HG02588 (cell line): ENCODE measurements around the gene ZNF865.

Experiments used
- ATAC-seq: cut with Tn5 transposase; IDR thresholded peaks from one replicate; pipeline ENCODE4 v1.9.1; 2021; ENCODE audit warnings: mild to moderate bottlenecking, moderate library complexity; ENCODE audit not compliant: unreplicated experiment

Gene ZNF865

DNA sequence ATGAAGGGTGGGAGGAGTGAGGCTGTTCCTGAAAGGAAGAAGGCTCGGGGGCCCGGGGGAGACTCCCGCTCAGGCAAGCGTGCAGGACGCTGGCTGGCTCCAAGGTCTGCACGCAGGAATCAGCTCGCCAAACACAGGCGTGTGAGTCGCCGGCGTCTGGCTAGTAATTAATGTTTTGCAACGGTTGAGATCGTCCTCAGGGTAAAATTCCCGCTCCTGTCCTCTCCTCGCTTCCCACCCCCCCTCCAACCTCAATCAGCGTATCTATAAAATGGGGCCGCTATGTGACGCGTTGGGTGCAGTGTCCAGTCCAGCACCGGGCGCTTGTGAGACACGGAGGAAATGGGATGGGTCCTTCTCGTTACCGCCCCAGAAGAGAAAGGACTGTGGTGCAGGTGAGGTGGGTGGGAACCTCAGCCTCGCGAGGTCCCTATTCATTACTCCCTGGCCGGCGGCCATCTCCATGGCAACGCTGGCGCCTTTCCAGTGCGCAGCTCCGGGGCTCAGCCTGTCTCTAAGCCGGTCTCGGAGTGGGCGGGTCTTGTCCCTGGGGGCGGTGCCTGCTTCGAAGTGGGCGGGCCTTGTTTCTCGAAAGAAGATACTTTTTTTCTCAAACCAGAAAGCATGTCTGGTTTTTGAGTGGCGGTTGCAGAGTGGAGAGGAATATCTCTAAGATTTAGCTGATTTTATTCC is 18.3 kb upstream of the ZNF865 start:
- peak; percentile 82 for ATAC-seq

- no peak for ATAC-seq
Measured at GRCh38 chr19:55588738-55589137, 16.7 kb upstream of the ZNF865 start.

GRCh38 chr19:55590109-55590508 is 15.3 kb upstream of the ZNF865 start:
- no peak for ATAC-seq

DNA sequence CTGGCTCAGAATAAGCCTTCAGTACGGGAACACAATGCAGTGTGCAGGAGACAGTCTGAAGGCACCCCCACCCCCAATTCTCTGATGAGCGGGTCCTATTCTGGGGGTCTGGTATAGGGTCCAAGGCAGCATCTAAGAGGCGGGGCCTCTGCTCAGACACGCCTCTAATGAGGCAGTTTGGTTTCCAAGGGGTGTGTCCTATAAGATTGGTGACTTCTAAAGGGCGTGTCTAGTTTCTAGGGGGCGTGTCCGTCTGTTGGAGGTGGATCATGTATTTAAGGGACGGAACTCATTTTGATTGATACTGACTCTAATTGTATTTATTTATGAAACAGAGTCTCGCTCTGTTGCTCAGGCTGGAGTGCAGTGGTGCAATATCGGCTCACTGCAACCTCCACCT is 14.8 kb upstream of the ZNF865 start:
- ATAC-seq, result no peak

GRCh38 chr19:55591555-55591954 is 13.9 kb upstream of the ZNF865 start:
- no peak for ATAC-seq

GRCh38 chr19:55592391-55593090 is 12.9 kb upstream of the ZNF865 start:
- no peak for ATAC-seq

- no peak for ATAC-seq
Measured at GRCh38 chr19:55593096-55593772, 12.2 kb upstream of the ZNF865 start.

DNA sequence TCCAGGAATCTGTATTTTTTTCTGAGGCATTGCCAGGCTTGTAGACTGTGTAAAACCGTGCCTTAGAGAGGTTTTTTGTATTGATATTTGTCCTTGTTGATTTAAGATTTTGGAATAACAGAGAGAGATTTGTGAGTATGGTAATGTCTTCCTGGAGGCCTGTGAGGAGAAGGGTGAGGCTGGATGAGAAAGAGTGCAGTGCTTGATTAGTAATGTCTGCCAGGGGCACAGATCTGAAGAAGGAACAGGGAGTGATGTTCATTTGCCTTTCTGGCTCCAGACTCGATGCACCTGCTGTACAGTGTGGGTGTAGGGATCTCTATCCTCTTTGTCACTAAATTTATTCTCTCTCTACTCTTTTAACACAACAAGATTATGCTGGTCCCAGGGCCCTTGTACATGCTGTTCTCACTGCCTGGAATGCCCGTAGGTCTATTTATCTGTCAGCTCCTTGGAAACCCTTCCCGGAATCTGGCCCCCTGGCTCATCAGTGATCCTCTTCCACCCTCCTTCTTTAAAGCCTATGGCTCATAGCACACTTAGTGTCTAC is 10.4 kb upstream of the ZNF865 start:
- ATAC-seq, result no peak

- no peak for ATAC-seq
Measured at GRCh38 chr19:55596304-55596703, 9.1 kb upstream of the ZNF865 start.

GRCh38 chr19:55597501-55597921 is 7.9 kb upstream of the ZNF865 start:
- no peak for ATAC-seq

GRCh38 chr19:55598034-55598433 is 7.4 kb upstream of the ZNF865 start:
- no peak for ATAC-seq

GRCh38 chr19:55598719-55599467 is 6.6 kb upstream of the ZNF865 start:
- peak; percentile 37 for ATAC-seq

DNA sequence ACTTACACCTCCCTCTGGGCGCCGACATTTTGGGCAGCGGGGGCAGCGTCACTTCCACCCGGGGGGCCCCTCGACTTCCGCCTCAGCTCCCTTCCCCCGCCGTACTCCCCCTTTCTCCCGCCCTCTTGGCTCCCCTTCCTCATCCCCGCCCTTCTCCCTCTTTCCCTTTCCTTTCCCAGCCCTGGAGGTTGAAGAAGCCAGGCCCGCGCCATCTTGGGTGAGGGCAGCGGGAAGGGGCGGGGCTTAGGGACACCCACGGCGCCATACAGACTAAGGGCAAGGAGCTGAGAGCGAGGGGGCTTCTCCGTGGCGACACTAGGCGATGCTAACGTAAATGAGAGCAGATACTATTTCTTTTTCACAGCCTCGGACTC is 6.0 kb upstream of the ZNF865 start, which contains the start of gene FIZ1:
FIZ1 (minus strand) TSS at position 50 of the 374 bp plus-strand sequence. CDS start 1,652 bp downstream, outside the sequence.
- peak; percentile 46 for ATAC-seq

GRCh38 chr19:55599842-55600661 is 5.4 kb upstream of the ZNF865 start, which contains the start of gene ZNF524:
Gene ZNF524 (plus strand): TSS chr19:55600288. CDS start chr19:55602113, 1,825 bp downstream.
- peak; percentile 39 for ATAC-seq

DNA sequence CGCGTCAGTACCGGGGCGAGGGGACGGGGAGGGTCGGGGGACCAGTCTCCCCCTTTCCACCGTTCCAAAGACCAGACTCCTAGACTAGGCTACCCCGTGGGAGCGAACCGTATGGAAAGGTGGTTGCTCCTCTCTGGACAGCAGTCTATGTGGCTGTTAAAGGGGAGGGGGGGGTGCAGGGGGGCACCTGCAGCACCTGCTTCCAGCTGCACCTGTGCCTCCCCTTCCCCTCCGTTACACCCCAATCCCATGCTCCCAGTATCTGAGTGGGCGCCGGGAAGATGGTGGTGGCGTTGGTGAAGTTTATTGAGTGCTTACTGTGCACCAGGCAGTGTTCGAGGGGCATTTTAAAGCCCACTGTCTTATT is 4.8 kb upstream of the ZNF865 start:
- ATAC-seq, result no peak

DNA sequence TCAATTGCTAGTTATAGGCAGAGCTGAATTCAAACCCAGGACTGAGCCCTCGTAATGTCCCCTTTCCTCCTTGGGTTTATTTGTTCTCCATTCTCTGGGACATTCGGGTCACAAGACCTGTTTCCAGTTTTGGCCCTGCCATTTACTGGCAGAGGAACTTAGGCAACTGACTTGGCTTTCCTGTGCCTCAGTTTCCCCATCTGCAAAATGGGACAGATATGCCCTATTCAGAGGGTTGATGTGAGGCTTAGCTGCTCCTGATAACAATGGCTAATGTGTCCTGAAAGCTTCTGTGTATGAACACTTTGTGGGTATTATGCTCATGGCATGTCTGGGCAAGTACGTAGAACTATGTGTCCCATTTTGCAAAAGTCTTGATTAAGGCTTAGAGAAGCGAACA is 4.4 kb upstream of the ZNF865 start:
- no peak for ATAC-seq

- ATAC-seq, result no peak
Measured at GRCh38 chr19:55602104-55603001, 3.1 kb upstream of the ZNF865 start.

- no peak for ATAC-seq
Measured at GRCh38 chr19:55603115-55603514, 2.3 kb upstream of the ZNF865 start.
